H1 (cell line): Measurements from ENCODE around the gene CLDN34. TPM values are rescaled to one million over a fixed set of nuclear protein-coding genes. Genes with fewer than 3 reads are reported as not detected.

Source experiments
- HDAC2 ChIP-seq, 2 experiments: fragments of 300-600 bp in 1 of 2; sonication (generic) in 1 of 2; IDR thresholded peaks; 2 replicates each; pipeline ENCODE4 v1.6.1; 2011 to 2012; ENCODE audit warnings: low read depth in 2 of 2, low read length in 2 of 2, mild to moderate bottlenecking in 2 of 2, moderate library complexity in 2 of 2, borderline replicate concordance in 1 of 2, inconsistent platforms in 1 of 2
- SAP30 ChIP-seq: fragments of 300-600 bp; sonication (generic); IDR thresholded peaks from 2 replicates; pipeline ENCODE4 v1.7.1; 2012; ENCODE audit warnings: low read length, moderate library complexity, mild to moderate bottlenecking, inconsistent platforms; ENCODE audit not compliant: insufficient read depth, insufficient replicate concordance
- TAF1 ChIP-seq: IDR thresholded peaks from 2 replicates; pipeline ENCODE4 v1.6.1; 2011; ENCODE audit warnings: mild to moderate bottlenecking, low read depth, low read length
- polyA plus RNA-seq, 7 experiments: library from polyadenylated mRNA; depleted of rRNA in 3 of 7; stranded (reverse) in 5 of 7; unstranded in 2 of 7; fragments of >200 nt in 5 of 7; fragments of 200-250 nt in 2 of 7; gene quantifications; 1 replicate in 5 of 7; 2 replicates in 1 of 7; 4 replicates in 1 of 7; pipeline versions ENCODE4 v1.2.1 to v1.2.3, GENCODE V29; 2011 to 2013; ENCODE audit warnings: missing spikeins in 2 of 7, mixed read lengths in 2 of 7
- total RNA-seq: library from RNA; stranded (reverse); fragmentation: NEBNext Ultra II Directional; extraction: Animal tissue kit (Norgen Biotek cat#: 25700); gene quantifications from 2 replicates; pipeline ENCODE4 v1.2.1, GENCODE V29; 2021

The CLDN34 gene
- total and polyA plus RNA-seq, 2 of the 8 experiments (the other 6 are each of a cell fraction or from before 2014, with no cell fraction given), result 0.26 to 0.50 TPM

DNA sequence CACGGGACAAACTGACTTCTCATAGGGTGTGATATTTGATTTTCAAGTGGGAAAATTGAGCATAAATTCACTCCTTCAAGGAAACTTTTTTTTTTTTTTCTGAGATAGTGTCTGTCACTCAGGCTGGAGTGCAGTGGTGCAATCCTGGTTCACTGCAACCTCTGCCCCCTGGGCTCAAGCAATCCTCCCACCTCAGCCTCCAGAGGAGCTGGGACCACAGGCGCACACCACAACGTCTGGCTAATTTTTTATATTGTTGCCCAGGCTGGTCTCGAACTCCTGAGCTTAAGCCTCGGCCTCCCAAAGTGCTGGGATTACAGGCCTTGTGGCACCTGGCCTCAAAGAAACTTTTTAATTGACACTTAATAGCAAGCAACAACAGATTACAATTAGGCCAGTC is 13.8 kb downstream of the CLDN34 start (continued):
- TF ChIP-seq SAP30, result no peak
- TF ChIP-seq HDAC2 (IDR thresholded peaks at IDR 0.05; ENCODE audit: borderline replicate concordance in 1 of 2, low read depth in 2 of 2, low read length in 2 of 2), result no peak
- TF ChIP-seq TAF1, result no peak
- TF ChIP-seq, all 59 proteins: peak for 0
